Activated CD4-positive, alpha-beta T cell treated with anti-CD3 and anti-CD28 coated beads, Interleukin-2, Interleukin-6, amounts not matched to agents 100 ng/mL and 50 ng/mL, durations not matched to agents 16 hours and 8 hours (primary cell): ENCODE results near the gene KCNMB1.

Experiments
- DNase-seq: peaks from one replicate; pipeline ENCODE4 v3.0.0-alpha.2; 2020

KCNMB1 gene

GRCh38 chr5:170372971-170373370 is 16.2 kb downstream of the KCNMB1 start:
- no peak for DNase-seq

GRCh38 chr5:170368586-170368985 is 20.6 kb downstream of the KCNMB1 start:
- no peak for DNase-seq

- no peak for DNase-seq
Observed at GRCh38 chr5:170366276-170366675, 22.9 kb downstream of the KCNMB1 start.

GRCh38 chr5:170365831-170366230 is 23.3 kb downstream of the KCNMB1 start:
- no peak for DNase-seq

GRCh38 chr5:170365011-170365410 is 24.2 kb downstream of the KCNMB1 start:
- no peak for DNase-seq

- DNase-seq, result no peak
Observed at GRCh38 chr5:170363671-170364070, 25.5 kb downstream of the KCNMB1 start.

- no peak for DNase-seq
Observed at GRCh38 chr5:170362656-170363055, 26.5 kb downstream of the KCNMB1 start.

- no peak for DNase-seq
Observed at GRCh38 chr5:170362102-170362501, 27.1 kb downstream of the KCNMB1 start.

GRCh38 chr5:170361616-170362015 is 27.6 kb downstream of the KCNMB1 start:
- DNase-seq, result no peak

GRCh38 chr5:170361116-170361515 is 28.1 kb downstream of the KCNMB1 start:
- DNase-seq, result no peak

- DNase-seq, result no peak
Observed at GRCh38 chr5:170360709-170361108, 28.5 kb downstream of the KCNMB1 start.

GRCh38 chr5:170357955-170358444 is 31.2 kb downstream of the KCNMB1 start:
- DNase-seq, result no peak

GRCh38 chr5:170355601-170356098 is 33.5 kb downstream of the KCNMB1 start:
- DNase-seq, result no peak

GRCh38 chr5:170353961-170354360 is 35.2 kb downstream of the KCNMB1 start:
- DNase-seq, result no peak

GRCh38 chr5:170353011-170353761 is 36.0 kb downstream of the KCNMB1 start:
- DNase-seq, result no peak

GRCh38 chr5:170348137-170348633 is 41.0 kb downstream of the KCNMB1 start:
- DNase-seq, result no peak

- DNase-seq, result no peak
Observed at GRCh38 chr5:170347022-170347567, 42.1 kb downstream of the KCNMB1 start.

GRCh38 chr5:170345971-170346370 is 43.2 kb downstream of the KCNMB1 start:
- no peak for DNase-seq

GRCh38 chr5:170343177-170343576 is 46.0 kb downstream of the KCNMB1 start:
- no peak for DNase-seq

GRCh38 chr5:170342153-170342725 is 46.9 kb downstream of the KCNMB1 start:
- DNase-seq, result no peak

- DNase-seq, result no peak
Observed at GRCh38 chr5:170341545-170341944, 47.6 kb downstream of the KCNMB1 start.

GRCh38 chr5:170339780-170340167 is 49.4 kb downstream of the KCNMB1 start:
- DNase-seq, result no peak

GRCh38 chr5:170338933-170339779 is 50.0 kb downstream of the KCNMB1 start:
- DNase-seq, result peak; percentile 76
